BLaER1 treated with 17β-estradiol and CSF1 and Interleukin-3, amounts not matched to agents 10 nM and 100 nM (cell line): ENCODE measurements around the gene FLOT1.
A peak's percentile ranks its signal among the peaks of the same experiment; 100 is the strongest.

Experiments
- H3K27ac ChIP-seq, 11 experiments: shearing (Covaris generic); formaldehyde crosslinking; 2 replicates each; pipeline ENCODE4 v1.8.1; 2022
- H3K27me3 ChIP-seq, 11 experiments: shearing (Covaris generic); formaldehyde crosslinking; 2 replicates each; pipeline ENCODE4 v1.8.1; 2022
- H3K36me3 ChIP-seq, 11 experiments: shearing (Covaris generic); formaldehyde crosslinking; 2 replicates each; pipeline ENCODE4 v1.8.1; 2022
- H3K4me1 ChIP-seq, 10 experiments: shearing (Covaris generic); formaldehyde crosslinking; 2 replicates each; pipeline ENCODE4 v1.8.1; 2022
- H3K4me2 ChIP-seq, 11 experiments: shearing (Covaris generic); formaldehyde crosslinking; 2 replicates each; pipeline ENCODE4 v1.8.1; 2022
- H3K4me3 ChIP-seq, 10 experiments: shearing (Covaris generic); formaldehyde crosslinking; 2 replicates each; pipeline ENCODE4 v1.8.1; 2022
- H3K9ac ChIP-seq, 11 experiments: shearing (Covaris generic); formaldehyde crosslinking; 2 replicates each; pipeline ENCODE4 v1.8.1; 2022
- H3K9me3 ChIP-seq, 11 experiments: shearing (Covaris generic); formaldehyde crosslinking; replicated peaks in 1 of 11; 2 replicates each; pipeline ENCODE4 v1.8.1; 2022
- H4K20me1 ChIP-seq, 11 experiments: shearing (Covaris generic); formaldehyde crosslinking; 2 replicates each; pipeline ENCODE4 v1.8.1; 2022
- Cebpa-rat ChIP-seq, 11 experiments: shearing (Covaris generic); IDR thresholded peaks; 2 replicates each; pipeline ENCODE4 v1.8.1; 2022

The FLOT1 gene

DNA sequence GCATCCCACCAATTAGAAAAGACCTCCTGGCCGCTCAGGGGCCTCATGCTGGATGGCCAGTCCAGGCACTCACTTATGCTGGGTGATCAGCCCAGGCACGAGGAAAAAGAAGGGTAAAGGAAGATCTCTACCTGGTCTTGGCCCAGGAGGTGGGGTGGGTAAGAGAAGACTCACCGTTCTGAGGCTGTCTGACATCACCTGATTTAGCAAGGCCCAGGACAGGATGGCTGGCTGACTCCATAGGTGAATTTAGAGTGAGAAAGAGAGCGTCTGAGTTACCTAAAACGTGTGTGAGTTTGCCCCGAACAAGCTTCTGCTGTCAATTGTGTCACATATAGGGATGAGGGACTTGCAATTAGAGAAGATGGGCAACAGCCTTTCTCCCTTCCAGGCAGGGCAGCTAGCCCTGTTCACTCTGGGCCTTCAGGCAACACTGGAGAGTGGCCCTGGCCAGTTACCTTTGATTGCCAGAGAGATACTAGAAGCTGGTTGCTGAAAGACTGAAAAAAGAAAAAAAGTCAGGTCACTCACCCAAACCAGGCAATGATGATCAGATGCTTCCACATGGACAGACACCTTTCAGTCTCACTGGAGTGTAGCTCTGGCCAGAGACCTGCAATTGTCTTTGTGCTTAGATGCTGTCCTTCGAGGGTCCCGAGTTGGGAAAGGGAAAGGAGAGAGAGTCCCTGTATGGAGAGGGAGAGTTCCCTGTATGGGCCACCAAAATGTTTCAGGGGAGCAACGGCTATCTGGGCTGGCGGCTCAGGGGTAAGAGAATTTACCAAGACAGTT lies 37.6 kb upstream of the FLOT1 start:
- H3K9ac ChIP-seq, result peak overlapping the region; percentile 78 to 90 (median 85); a peak in 21 of 22 replicates
- H3K27ac ChIP-seq, result peak overlapping the region; percentile 92 to 100 (median 97)
- no peaks in the 10 kb centered on the region for H3K36me3 ChIP-seq
- peak overlapping the region; percentile 78 to 98 (median 91); a peak in 21 of 22 replicates for H3K4me2 ChIP-seq
- no peak overlapping the region for H3K4me3 ChIP-seq
- no peaks in the 10 kb centered on the region for H3K27me3 ChIP-seq
- H4K20me1 ChIP-seq, result no peaks in the 10 kb centered on the region
- TF ChIP-seq Cebpa-rat (IDR thresholded peaks at IDR 0.05), result no peak
- peaks cover 49 to 99% (median 88%) of the 10 kb centered on the region in 10 experiments for H3K4me1 ChIP-seq
- peaks cover 0 to 5% (median 3%) of the 10 kb centered on the region in 11 experiments; a peak in 8 of 22 replicates for H3K9me3 ChIP-seq

DNA sequence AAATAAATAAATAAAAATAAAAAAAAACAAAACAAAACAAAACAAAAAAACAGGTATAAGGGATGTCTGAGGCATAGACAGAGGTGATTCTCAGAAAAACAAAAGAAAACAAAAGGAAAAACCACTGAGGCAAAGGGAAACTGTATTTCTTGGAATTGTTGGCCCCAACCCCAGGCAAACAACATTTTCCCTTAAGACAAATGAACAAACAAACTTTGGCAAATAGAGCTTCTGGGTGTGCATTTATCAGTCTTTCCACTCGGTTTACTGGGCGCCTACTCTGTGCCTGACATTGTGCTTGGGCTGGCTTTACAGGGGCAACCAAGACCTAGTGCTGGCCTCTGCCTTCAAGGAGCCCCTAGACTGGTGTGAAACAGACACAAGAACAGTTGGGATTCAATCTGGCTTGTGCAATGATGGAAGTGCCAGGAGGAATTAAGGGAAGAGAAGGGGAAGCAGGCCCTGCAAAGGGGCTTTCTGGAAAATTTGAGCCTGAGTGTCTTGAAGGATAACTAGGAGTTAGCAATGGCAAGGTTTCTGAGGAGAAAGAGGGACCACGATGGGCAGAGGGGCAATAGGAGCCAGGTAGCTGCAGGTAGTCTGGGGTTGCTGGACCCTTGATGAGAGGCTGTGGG lies 35.6 kb upstream of the FLOT1 start:
- H3K36me3 ChIP-seq, result no peaks in the 10 kb centered on the region
- no peaks in the 10 kb centered on the region for H3K9me3 ChIP-seq
- no peaks in the 10 kb centered on the region for H4K20me1 ChIP-seq
- H3K27me3 ChIP-seq, result no peaks in the 10 kb centered on the region
- H3K4me1 ChIP-seq, result peaks cover 46 to 99% (median 89%) of the 10 kb centered on the region in 10 experiments
- H3K4me3 ChIP-seq, result no peak overlapping the region
- H3K4me2 ChIP-seq, result peak overlapping the region in 9 of 11 experiments; percentile 82 to 98 (median 92); a peak in 19 of 22 replicates
- peak overlapping the region; percentile 92 to 100 (median 97); a peak in 20 of 22 replicates for H3K27ac ChIP-seq
- TF ChIP-seq Cebpa-rat (IDR thresholded peaks at IDR 0.05), result no peak
- H3K9ac ChIP-seq, result peak overlapping the region in 4 of 11 experiments; percentile 1 to 90 (median 51); a peak in 4 of 22 replicates

DNA sequence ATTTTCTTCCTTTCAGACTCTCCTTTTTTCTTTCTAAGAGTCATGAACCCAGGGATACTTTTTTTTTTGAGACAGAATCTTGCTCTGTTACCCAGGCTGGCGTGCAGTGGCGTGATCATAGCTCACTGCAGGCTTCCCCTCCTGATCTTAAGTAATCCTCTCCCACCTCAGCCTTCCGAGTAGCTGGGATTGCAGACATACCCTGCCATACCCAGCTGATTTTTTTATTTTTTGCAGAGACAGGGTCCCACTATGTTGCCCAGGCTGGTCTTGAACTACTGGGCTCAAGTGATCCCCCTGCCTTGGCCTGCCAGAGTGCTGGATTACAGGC lies 34.6 kb upstream of the FLOT1 start:
- Histone ChIP-seq H3K4me1 (peaks cover 36 to 99% (median 88%) of the 10 kb centered on the region in 10 experiments), H4K20me1 (no peaks in the 10 kb centered on the region), H3K36me3 (no peaks in the 10 kb centered on the region), H3K9ac (peak overlapping the region in 5 of 11 experiments; percentile 7 to 49 (median 14); a peak in 6 of 22 replicates), H3K4me2 (peak overlapping the region in 9 of 11 experiments; percentile 4 to 95 (median 82); a peak in 16 of 22 replicates), H3K9me3 (no peaks in the 10 kb centered on the region), H3K27me3 (no peaks in the 10 kb centered on the region), H3K4me3 (no peak overlapping the region), H3K27ac (peak overlapping the region; percentile 31 to 99 (median 95); a peak in 20 of 22 replicates)
- no peak for TF ChIP-seq Cebpa-rat (IDR thresholded peaks at IDR 0.05)

DNA sequence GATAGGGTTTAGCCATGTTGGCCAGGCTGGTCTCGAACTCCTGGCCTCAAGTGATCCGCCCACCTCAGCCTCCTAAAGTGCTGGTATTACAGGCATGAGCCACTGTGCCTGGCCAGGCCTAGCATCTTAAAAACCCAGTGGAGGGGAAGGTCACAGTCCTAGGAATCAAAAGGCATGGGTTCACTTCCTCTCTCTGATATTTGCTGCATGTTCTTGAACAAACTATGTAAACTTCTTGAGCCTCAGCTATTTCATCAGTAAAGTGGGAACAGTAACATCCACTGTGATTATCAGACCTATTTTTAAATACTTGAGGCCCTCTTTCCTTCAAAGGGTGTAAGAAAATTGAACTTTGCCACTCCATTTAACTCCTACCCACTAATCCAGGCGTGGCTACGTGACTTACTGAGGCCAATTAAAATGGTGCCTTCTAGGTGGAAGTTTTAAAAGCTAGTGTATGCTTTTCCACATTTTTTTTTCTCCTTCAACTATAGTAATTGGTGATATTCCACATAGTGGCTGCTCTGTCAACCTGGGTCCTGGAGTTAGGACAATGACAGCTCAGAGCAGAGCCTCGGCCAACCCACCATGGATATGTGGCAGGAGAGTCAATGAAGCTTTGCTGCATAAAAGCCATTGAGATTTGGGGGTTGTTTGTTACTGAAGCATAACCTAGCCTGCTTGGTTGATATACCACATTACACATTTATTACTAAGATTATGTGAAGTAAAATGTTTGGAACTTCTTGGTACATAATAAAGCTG lies 34.1 kb upstream of the FLOT1 start:
- peak overlapping the region; percentile 31 to 99 (median 95); a peak in 17 of 22 replicates for H3K27ac ChIP-seq

DNA sequence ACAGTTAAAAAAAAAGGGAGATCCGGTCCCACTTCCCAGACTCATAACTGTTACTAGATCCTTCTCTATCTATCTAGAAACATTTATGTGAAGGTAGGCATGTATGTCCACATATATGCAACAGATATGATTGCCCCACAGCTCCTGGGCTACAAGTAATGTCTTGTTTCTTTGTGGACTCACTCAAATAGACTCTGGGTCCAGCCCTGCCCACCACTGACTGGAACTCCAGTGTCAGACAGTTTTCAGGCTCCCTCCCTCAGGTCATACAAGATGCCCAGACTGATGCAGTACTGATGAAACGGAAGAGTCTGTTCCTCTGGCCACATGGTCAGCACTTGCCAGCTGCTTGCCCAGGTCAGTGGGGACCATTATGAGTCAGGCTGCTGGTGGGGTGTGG lies 32.6 kb upstream of the FLOT1 start:
- peak overlapping the region in 5 of 11 experiments; percentile 7 to 82 (median 30); a peak in 8 of 22 replicates for H3K4me2 ChIP-seq
- no peak for TF ChIP-seq Cebpa-rat (IDR thresholded peaks at IDR 0.05)

More for the DNA sequence above, 34.1 kb upstream of the FLOT1 start:
- Histone ChIP-seq H4K20me1 (no peaks in the 10 kb centered on the region), H3K27me3 (no peaks in the 10 kb centered on the region), H3K9me3 (no peaks in the 10 kb centered on the region), H3K36me3 (no peaks in the 10 kb centered on the region), H3K4me2 (peak overlapping the region in 9 of 11 experiments; percentile 4 to 95 (median 82); a peak in 17 of 22 replicates), H3K9ac (peak overlapping the region in 3 of 11 experiments; percentile 7 to 49 (median 47); a peak in 5 of 22 replicates), H3K4me3 (no peak overlapping the region), H3K4me1 (peaks cover 31 to 100% (median 86%) of the 10 kb centered on the region in 10 experiments)
- TF ChIP-seq Cebpa-rat (IDR thresholded peaks at IDR 0.05), result no peak

DNA sequence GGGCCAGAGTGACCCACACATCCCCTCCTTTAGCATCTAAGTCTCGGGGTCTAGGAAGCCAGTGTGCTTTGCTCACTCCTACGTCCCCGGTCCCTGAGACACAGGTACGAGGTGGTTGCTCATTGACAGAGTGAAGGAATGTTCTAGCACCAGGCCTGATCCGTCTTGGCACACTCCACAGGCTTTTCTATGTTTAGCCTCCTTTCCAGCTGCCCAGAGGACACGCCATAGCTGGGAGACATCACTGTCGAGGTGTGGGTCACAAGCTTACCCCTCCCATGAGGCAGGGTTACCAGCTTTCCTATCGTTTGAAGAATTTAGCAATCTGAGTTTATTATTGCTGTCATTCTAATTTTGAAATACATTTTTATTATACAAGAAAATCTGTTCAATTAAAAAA lies 32.2 kb upstream of the FLOT1 start:
- Histone ChIP-seq H4K20me1 (no peaks in the 10 kb centered on the region), H3K4me1 (peaks cover 27 to 100% (median 85%) of the 10 kb centered on the region in 10 experiments), H3K27me3 (no peaks in the 10 kb centered on the region), H3K4me2 (peak overlapping the region in 8 of 11 experiments; percentile 25 to 82 (median 56); a peak in 14 of 22 replicates), H3K27ac (peak overlapping the region in 10 of 11 experiments; percentile 20 to 95 (median 52); a peak in 18 of 22 replicates), H3K4me3 (no peak overlapping the region), H3K9me3 (no peaks in the 10 kb centered on the region), H3K36me3 (no peaks in the 10 kb centered on the region), H3K9ac (peak overlapping the region in 1 of 11 experiments; percentile 2; a peak in 1 of 22 replicates)
- no peak for TF ChIP-seq Cebpa-rat (IDR thresholded peaks at IDR 0.05)

More for the DNA sequence above, 32.6 kb upstream of the FLOT1 start:
- no peaks in the 10 kb centered on the region for H3K27me3 ChIP-seq
- peaks cover 25 to 100% (median 85%) of the 10 kb centered on the region in 10 experiments for H3K4me1 ChIP-seq
- no peaks in the 10 kb centered on the region for H3K36me3 ChIP-seq
- peak overlapping the region in 1 of 11 experiments; percentile 8; a peak in 2 of 22 replicates for H3K9ac ChIP-seq
- H3K27ac ChIP-seq, result peak overlapping the region in 8 of 11 experiments; percentile 20 to 95 (median 54); a peak in 14 of 22 replicates
- H3K9me3 ChIP-seq, result no peaks in the 10 kb centered on the region
- H3K4me3 ChIP-seq, result no peak overlapping the region
- H4K20me1 ChIP-seq, result no peaks in the 10 kb centered on the region

DNA sequence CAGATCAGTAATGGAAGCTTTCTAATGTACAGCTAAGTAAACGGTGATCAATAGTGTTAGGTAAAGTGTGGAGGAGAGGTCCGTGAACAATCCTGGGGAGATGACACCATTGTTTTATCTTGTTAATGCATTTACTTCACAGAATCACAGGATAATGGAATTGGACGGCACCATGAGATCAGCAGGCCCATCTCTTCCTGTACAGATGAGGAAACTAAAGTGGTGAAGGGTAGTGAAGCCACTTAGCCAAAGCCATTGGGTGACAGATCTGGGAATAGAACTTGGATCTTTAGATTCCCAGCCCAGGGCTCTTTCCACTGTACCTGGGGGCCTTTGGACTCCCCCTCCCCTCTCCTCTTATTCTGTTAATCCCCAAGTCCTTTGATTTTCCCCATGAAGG lies 28.1 kb upstream of the FLOT1 start:
- Histone ChIP-seq H3K9ac (peak overlapping the region in 10 of 11 experiments; percentile 78 to 87 (median 83); a peak in 19 of 22 replicates), H3K4me3 (no peak overlapping the region), H3K36me3 (no peaks in the 10 kb centered on the region), H3K27me3 (no peaks in the 10 kb centered on the region), H3K27ac (peak overlapping the region; percentile 86 to 97 (median 94)), H3K9me3 (no peaks in the 10 kb centered on the region), H4K20me1 (no peaks in the 10 kb centered on the region), H3K4me1 (peaks cover 41 to 100% (median 81%) of the 10 kb centered on the region in 10 experiments), H3K4me2 (peak overlapping the region; percentile 82 to 97 (median 92))
- TF ChIP-seq Cebpa-rat (IDR thresholded peaks at IDR 0.05), result no peak

DNA sequence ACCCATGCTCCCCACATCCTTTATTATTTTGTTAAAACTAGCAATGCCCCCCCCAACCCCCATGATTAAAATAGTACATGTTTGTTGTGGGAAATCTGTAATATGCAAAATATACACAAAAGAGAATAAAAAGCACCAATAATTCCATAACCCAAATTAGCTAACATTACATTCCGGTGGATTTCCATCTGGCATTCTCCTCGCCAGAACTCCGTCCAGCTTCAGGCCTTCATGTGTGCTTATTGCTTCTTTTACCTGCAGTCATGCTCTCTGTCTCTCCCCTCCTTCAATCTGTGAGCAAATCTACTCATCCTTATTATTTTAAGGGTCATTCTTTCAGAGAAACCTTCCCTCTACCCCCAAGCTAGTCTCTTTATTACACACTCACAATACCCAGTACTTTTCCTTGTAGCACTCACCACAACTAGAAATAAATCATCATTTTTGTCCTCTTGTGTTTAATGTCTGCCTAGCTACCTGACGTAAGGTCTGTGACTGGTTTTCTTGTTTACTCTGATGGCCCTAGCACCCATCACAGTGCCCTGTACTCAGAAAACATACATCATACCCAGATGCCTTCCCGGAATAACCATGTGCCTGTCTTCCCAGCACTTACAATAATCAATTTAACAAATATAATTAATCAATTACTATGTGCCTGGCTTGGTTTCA lies 27.5 kb upstream of the FLOT1 start:
- peak overlapping the region; percentile 74 to 87 (median 83); a peak in 21 of 22 replicates for H3K9ac ChIP-seq
- H3K4me1 ChIP-seq, result peaks cover 41 to 100% (median 79%) of the 10 kb centered on the region in 10 experiments
- H3K27ac ChIP-seq, result peak overlapping the region; percentile 86 to 97 (median 94)
- no peaks in the 10 kb centered on the region for H4K20me1 ChIP-seq
- peak overlapping the region in 8 of 10 experiments; percentile 18 to 62 (median 50); a peak in 12 of 20 replicates for H3K4me3 ChIP-seq
- no peaks in the 10 kb centered on the region for H3K27me3 ChIP-seq
- no peaks in the 10 kb centered on the region for H3K36me3 ChIP-seq
- TF ChIP-seq Cebpa-rat (IDR thresholded peaks at IDR 0.05), result no peak
- peak overlapping the region; percentile 82 to 97 (median 92) for H3K4me2 ChIP-seq
- H3K9me3 ChIP-seq, result peaks cover 0 to 1% (median 0%) of the 10 kb centered on the region in 11 experiments; a peak in 3 of 22 replicates
